Astrocyte of the cerebellum (primary cell): ENCODE measurements around the gene MUC5B.
A peak's percentile ranks its signal among the peaks of the same experiment; 100 is the strongest.

Source experiments
- DNase-seq: peaks from one replicate; pipeline ENCODE4 v3.0.0-alpha.2; 2011; ENCODE audit warnings: low read depth
- H3K4me3 ChIP-seq: 2 replicates; pipeline ENCODE4 v1.5.1; 2011; ENCODE audit warnings: mild to moderate bottlenecking, low read depth, low read length, moderate library complexity
- in situ Hi-C: cut with HindIII; loops from 2 replicates; pipeline ENCODE4 v1.10.0; 2017; ENCODE audit warnings: low sequenced_read_pairs
- TF ChIP-seq, protein P1 (sequence below): IDR thresholded peaks from 2 replicates; pipeline ENCODE4 v1.5.1; 2012; ENCODE audit warnings: low read length, low read depth, moderate library complexity, mild to moderate bottlenecking; ENCODE audit errors: missing control alignments

Gene MUC5B

DNA sequence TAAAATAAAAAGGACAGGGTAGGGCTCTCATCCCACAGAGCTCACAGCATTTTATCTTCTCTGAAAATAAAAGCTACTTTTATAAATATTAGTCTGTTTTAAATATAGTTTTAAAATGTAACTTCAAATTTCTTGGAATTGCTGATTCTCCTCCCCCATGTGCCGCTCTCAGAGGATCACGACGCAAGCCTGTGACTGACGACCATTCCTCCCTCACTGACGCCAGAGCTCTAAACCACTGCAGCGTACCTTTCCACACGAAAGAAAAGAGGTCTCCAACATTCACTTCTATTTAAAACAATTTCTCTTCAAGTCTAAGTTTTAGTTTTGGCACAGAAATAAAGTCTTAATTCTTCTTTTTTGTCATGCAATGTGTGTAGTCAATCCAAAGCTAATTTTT is 77.3 kb downstream of the MUC5B start:
- H3K4me3 ChIP-seq: no peak overlapping the region
- DNase-seq: no peak
- in situ Hi-C loops: no loop called here
- TF ChIP-seq, protein P1, sequence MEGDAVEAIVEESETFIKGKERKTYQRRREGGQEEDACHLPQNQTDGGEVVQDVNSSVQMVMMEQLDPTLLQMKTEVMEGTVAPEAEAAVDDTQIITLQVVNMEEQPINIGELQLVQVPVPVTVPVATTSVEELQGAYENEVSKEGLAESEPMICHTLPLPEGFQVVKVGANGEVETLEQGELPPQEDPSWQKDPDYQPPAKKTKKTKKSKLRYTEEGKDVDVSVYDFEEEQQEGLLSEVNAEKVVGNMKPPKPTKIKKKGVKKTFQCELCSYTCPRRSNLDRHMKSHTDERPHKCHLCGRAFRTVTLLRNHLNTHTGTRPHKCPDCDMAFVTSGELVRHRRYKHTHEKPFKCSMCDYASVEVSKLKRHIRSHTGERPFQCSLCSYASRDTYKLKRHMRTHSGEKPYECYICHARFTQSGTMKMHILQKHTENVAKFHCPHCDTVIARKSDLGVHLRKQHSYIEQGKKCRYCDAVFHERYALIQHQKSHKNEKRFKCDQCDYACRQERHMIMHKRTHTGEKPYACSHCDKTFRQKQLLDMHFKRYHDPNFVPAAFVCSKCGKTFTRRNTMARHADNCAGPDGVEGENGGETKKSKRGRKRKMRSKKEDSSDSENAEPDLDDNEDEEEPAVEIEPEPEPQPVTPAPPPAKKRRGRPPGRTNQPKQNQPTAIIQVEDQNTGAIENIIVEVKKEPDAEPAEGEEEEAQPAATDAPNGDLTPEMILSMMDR: no peak

- DNase-seq: no peak
- no peak overlapping the region for H3K4me3 ChIP-seq
- in situ Hi-C loops: no loop called here
- TF ChIP-seq, protein P1: no peak
Measured at GRCh38 chr11:1300569-1301187, 77.8 kb downstream of the MUC5B start.

DNA sequence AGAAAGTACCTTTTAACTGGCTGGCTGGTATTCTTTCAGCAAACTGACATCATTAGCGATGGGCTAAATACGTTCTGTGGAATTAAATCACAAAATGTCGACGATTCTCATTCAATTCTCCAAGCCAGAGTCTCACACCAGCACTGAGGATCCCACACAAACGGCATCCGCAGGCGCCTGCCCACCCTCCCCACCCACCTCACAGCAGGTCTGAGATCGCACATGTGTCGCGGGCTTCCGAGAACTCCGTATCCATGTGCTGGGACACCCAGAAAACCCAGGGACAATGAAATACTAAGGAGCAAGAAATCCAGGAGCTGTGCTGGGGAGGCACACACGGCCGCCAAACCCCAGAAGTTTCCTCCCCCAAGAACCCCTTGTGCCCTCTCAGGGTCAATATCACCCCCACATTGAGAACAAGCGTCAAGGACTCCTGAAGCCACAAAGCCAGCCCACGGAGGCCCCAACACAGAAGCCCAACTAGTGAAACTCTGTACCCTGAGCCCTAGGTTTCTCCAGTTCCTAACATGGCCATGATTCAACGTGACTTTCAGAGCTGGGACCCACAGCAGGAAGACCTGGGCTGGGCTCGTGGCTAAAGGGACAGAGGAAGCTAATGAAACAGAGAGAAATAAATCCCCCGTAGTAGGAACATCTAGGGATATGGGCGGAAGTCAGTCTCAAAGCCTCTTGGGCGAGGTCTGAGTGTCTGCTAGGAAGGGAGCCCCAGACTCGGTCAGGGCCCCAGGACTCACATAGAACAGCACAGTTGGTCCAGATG is 78.5 kb downstream of the MUC5B start:
- TF ChIP-seq, protein P1: no peak
- H3K4me3 ChIP-seq: no peak overlapping the region
- in situ Hi-C loops: no loop called here
- DNase-seq: no peak

- H3K4me3 ChIP-seq: no peak overlapping the region
- TF ChIP-seq, protein P1: no peak
- no peak for DNase-seq
- in situ Hi-C loops: no loop called here
Measured at GRCh38 chr11:1302041-1302460, 79.2 kb downstream of the MUC5B start.

DNA sequence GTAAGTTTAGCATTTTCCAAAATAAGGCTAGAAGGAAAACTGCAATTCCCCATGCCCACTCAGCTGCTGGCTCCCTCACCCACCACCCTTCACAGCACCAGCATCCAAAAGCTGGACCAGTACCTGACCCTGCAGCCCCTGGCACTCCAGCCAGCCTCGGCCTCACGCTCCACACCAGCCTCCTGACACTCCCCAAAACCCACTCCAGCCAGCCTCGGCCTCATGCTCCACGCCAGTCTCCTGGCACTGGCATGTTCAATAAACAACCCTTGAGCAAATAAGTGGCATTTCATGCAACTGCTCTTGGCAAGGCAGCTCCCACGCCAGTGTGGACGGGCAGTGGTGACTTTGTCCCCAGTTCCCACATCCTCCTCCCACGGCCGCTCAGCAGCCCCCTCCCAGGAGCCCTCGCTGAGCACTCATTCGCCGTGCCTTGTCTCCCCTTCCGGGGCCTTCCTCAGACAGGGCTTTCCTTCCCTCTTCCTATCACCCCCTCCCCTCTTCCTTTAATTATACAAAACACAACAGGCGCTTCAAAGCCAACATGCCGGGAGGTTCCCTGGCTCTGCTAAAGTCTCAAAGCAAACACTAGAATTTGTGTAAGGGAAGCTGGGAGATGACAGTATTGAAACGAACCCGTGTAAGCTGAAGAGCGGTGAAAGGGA is 79.7 kb downstream of the MUC5B start:
- TF ChIP-seq, protein P1: no peak
- no peak for DNase-seq
- no peak overlapping the region for H3K4me3 ChIP-seq
- in situ Hi-C loops: no loop called here

- no peak for DNase-seq
- TF ChIP-seq, protein P1: peak; percentile 50
- no peak overlapping the region for H3K4me3 ChIP-seq
- in situ Hi-C loops: no loop called here
Measured at GRCh38 chr11:1303126-1303821, 80.4 kb downstream of the MUC5B start.
